ENCODE measurements around the gene TFPT.

GRCh38 chr19:54153731-54154326 is 38.4 kb upstream of the TFPT start:
- TF ChIP-seq CTCF (conservative IDR thresholded peaks at IDR 0.05; ENCODE audit: low read depth, low read length) (no peak), EZH2 (IDR thresholded peaks at IDR 0.05; ENCODE audit: borderline replicate concordance, low read depth, low read length, poor library complexity, severe bottlenecking) (no peak)
